ENCODE measurements around the gene NGB. TPM values are rescaled to one million over a fixed set of nuclear protein-coding genes. Genes with fewer than 3 reads are reported as not detected.

The NGB gene
- total RNA-seq, 2 experiments from 2014 or later, result not detected

DNA sequence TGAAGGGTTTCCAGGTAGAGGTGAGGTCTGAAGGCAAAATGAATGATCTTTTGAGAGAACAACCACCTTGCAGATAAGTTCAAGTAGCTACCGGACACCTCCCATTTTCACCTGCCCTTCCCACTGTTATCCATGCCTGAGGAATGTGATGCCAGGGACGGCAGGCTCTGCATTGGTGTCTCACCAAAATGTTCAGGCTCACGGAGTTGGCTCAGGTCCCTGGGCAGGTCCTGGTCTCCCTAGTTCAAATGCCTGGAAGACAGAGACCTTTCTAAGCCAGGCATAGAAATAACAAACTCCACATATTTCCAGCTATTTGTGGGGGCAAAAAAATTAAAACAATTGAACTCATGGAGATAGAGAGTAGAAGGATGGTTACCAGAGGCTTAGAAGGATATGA, 53.5 kb downstream of the NGB start:
- no peak for DNase-seq
- intact Hi-C loops (cut with micrococcal nuclease), result loop anchor here (10.0 kb wide), 1 partner anchor 63 kb away; no protein-coding TSS in a partner anchor
- POLR2A ChIA-PET, result no interaction called here
- Mint-ChIP-seq H3K9me3 (no peaks in the 10 kb centered on the region), H3K36me3 (ENCODE audit: low read depth) (no peaks in the 10 kb centered on the region), H3K4me3 (no peak overlapping the region), H3K27me3 (peaks cover 13% of the 10 kb centered on the region), H3K27ac (no peak overlapping the region), H3K4me1 (ENCODE audit: low read depth) (no peaks in the 10 kb centered on the region)
- TF ChIP-seq, protein P1, sequence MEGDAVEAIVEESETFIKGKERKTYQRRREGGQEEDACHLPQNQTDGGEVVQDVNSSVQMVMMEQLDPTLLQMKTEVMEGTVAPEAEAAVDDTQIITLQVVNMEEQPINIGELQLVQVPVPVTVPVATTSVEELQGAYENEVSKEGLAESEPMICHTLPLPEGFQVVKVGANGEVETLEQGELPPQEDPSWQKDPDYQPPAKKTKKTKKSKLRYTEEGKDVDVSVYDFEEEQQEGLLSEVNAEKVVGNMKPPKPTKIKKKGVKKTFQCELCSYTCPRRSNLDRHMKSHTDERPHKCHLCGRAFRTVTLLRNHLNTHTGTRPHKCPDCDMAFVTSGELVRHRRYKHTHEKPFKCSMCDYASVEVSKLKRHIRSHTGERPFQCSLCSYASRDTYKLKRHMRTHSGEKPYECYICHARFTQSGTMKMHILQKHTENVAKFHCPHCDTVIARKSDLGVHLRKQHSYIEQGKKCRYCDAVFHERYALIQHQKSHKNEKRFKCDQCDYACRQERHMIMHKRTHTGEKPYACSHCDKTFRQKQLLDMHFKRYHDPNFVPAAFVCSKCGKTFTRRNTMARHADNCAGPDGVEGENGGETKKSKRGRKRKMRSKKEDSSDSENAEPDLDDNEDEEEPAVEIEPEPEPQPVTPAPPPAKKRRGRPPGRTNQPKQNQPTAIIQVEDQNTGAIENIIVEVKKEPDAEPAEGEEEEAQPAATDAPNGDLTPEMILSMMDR (IDR thresholded peaks at IDR 0.05), result no peak
- ATAC-seq, result no peak
- CTCF ChIA-PET, result interaction anchor here (1.8 kb wide), 1 partner anchor 65 kb away, joined by 7 read pairs; no protein-coding TSS in a partner anchor

Small RNAs within 50 kb of the gene (microRNA-seq; reads per million reads assigned to microRNA genes)
- gene MIR1260A (ENCODE audit: borderline microRNAs expressed, borderline replicate concordance), result not detected

Other genes starting within 250 kb of the NGB start
- gene IRF2BPL, start 242.5 kb downstream of the NGB start, total RNA-seq, result 10 to 100 TPM; 36.2 to 37.7 TPM
- gene CIPC, start 172.9 kb downstream of the NGB start, total RNA-seq, result 1 to 10 TPM; 8.8 to 9.6 TPM
- gene ZDHHC22, start 129.4 kb downstream of the NGB start, total RNA-seq, result not detected
- gene TMEM63C, start 89.4 kb downstream of the NGB start, total RNA-seq, result 1 to 10 TPM; 3.3 to 3.6 TPM
- gene POMT2, start 49.7 kb upstream of the NGB start, total RNA-seq, result 10 to 100 TPM; 14.2 to 15.3 TPM
- 10 to 100 TPM; 19.1 to 20.5 TPM for gene GSTZ1, start 49.8 kb upstream of the NGB start, total RNA-seq
- gene TMED8, start 105.9 kb upstream of the NGB start, total RNA-seq, result 10 to 100 TPM; 25.0 to 25.4 TPM
- gene SAMD15, start 106.2 kb upstream of the NGB start, total RNA-seq, result under 1 TPM; 0.11 to 0.56 TPM
- gene NOXRED1, start 152.3 kb upstream of the NGB start, total RNA-seq, result under 1 TPM; 0.27 to 0.41 TPM
- 10 to 100 TPM; 13.9 to 16.8 TPM for gene VIPAS39, start 186.4 kb upstream of the NGB start, total RNA-seq
- 100 to 1,000 TPM; 325 to 339 TPM for gene AHSA1, start 186.9 kb upstream of the NGB start, total RNA-seq
- under 1 TPM; 0.74 to 0.94 TPM for gene ISM2, start 227.6 kb upstream of the NGB start, total RNA-seq

Measured in activated CD8-positive, alpha-beta T cell treated with anti-CD3 and anti-CD28 coated beads for 36 hours (primary cell).